NOMO-1 treated with dmso at 0.1 percent for 144 hours (cell line): Measurements from ENCODE around the gene PJVK.
"Not testable (repeated sequence)": the region's sequence is repeated elsewhere in the genome, so short reads cannot be mapped to it uniquely, and the experiment has no call there.

ENCODE experiments used
- DNase-seq: peaks from one replicate; lab custom pipeline; 2025; ENCODE audit not compliant: unreplicated experiment; lab: John Stamatoyannopoulos, UW

The PJVK gene, protein sequence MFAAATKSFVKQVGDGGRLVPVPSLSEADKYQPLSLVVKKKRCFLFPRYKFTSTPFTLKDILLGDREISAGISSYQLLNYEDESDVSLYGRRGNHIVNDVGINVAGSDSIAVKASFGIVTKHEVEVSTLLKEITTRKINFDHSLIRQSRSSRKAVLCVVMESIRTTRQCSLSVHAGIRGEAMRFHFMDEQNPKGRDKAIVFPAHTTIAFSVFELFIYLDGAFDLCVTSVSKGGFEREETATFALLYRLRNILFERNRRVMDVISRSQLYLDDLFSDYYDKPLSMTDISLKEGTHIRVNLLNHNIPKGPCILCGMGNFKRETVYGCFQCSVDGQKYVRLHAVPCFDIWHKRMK

DNA sequence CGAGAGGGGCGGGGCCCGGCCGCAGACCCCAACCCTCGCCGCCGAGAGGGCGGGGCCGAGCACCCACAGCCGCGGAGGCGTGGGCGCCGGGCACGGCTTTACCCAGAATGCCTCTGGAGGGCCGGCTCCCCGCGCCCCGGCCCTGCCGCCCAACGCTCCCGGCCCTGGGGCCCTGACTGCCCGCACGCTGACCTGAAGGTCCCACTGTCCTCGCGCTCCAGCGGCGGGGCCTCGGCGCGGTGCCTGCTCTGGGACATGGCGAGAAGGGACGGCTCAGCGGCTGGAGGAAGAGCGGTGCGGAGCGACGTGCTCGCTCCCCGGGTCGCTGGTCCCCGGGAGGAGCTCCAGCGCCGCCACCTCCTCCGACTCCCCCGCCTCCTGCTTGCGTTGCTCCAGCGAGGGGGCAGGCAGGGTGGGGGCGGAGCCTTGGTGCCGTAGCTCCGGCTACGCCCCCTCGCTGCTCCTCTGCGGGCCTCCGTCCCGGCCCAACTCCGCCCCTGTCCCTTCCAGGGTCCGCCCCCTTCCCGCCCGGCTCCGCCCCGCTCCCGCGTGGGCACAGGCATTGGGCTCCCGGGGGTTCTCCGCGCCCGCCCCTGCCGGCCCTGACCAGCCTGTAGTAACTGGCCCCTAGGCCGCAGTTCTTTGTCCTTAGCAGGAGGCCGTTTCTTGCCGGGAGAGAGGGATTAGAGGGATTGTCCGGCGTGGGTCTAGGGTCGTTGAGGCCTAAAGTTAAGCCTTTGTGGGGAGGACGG, at the start of gene PJVK, which contains the start of gene PRKRA:
TSS of gene PJVK (plus strand) at position 605 of the 752 bp plus-strand sequence. CDS start 2,032 bp downstream, outside the sequence.
TSS of gene PRKRA (minus strand) at position 402 of the 752 bp plus-strand sequence. CDS start at position 257, 145 bp downstream.
- DNase-seq = peak; percentile 91

DNA sequence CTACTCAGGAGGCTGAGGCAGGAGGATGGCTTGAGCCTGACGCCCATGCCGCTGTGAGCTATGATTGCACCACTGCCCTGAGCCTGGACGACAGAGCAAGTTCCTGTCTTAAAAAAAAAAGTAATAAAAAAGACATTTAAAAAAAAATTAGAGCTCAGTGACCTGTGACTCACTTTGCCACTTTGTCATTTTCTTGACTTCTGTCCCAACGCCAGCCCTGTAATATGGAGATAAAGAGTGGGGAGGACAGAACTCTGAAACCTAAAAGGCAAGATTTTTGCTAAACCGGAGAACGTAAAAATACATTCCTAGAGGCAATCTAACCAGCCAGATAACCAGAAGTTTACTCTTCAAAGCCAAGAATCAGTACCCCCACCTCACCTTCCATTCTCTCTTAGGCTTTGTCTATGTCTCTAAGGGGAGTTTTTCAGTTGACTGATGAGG, 49.2 kb upstream of the PJVK start:
- DNase-seq = no peak

GRCh38 chr2:178403671-178404306, 47.4 kb upstream of the PJVK start:
- DNase-seq = no peak

GRCh38 chr2:178404368-178404767, 46.8 kb upstream of the PJVK start:
- DNase-seq = no peak

DNA sequence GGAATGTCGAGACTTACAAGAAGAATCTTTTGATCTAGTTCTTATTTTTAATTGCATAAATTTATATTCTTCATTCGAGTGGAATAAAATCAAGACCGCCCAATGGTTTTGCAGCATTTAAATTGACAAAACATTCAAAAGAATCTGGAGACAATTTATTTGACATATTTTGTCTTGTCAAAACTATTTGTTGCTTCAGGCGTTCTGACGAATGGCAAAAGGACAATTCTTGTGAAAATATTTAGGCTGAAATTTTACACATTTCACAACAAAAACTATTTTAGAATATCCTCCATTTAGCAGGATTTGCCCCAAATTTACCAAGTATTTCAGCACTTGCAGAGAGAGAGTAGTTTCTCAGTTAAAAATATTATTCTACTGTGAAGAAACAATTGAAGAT, 41.9 kb upstream of the PJVK start:
- DNase-seq = no peak

DNA sequence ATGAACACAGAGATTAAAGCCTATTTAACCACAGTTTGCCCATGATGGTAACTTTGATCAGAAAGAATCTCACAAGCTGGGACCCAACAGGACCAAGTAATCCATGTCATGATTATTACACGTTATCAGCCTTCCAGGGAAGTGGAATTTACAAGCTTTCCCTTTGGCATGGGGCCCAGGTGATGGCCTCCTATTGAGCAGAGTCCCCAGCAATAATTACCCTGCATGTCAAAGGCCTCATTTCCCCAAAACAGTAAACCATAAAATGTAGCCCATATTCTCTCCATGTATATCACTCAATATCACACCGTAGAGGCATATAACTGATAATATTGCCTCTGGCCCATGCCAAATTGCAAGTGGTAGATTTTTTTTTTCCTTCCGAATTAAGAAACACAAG, 39.1 kb upstream of the PJVK start:
- no peak for DNase-seq

DNA sequence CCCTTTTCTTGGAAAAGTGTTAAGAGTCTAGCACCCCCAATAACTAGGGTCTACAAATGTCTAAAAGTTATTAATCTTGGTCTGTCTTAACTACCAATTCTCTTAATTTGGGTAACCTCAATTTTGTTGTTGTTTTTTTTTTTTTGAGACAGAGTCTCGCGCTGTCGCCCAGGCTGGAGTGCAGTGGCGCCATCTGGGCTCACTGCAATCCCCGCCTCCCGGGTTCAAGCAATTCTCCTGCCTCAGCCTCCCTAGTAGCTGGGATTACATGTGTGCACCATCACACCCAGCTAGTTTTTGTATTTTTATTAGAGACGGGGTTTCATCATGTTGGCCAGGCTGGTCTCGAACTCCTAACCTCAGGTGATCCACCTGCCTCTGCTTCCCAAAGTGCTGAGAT, 38.7 kb upstream of the PJVK start:
- not testable (repeated sequence) for DNase-seq

DNA sequence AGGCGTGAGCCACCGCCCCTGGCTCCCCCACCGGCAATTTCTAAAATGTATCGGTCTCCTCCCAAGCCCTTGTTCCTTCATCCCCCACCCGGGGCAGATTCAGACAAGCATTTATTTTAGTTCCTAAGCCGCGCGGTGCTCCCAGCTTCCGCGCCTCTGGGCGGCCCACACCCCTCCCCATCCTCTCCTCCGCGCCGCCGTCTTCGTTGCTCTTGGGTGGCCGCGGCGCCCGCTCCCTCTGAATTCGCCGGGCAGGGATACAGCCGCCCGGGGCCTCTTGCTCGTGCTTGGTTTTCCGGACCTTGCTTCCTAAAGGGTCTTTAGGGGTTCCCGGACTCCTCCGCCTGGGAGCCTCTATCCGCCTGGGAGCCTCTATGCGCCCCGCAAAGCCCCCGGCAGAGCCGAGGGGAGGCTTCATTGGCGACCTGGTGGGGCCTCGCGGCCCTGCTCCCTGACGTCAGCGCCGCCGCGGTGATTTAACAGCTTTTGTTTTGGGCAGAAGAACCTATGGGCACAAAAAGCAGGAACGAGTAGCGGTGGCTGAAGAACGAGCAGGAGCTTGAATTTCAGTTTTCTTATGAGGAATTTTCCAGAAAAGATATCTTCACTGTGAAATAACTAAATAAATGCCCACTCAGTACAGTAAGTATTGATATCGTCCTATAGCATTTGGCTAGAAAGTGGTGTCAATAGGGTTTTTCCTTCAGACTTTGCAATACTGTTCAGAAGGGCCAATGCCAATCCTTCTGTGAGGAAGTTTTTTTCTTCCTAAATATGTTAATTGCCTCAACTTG, 37.5 kb upstream of the PJVK start:
- DNase-seq = peak; percentile 83

DNA sequence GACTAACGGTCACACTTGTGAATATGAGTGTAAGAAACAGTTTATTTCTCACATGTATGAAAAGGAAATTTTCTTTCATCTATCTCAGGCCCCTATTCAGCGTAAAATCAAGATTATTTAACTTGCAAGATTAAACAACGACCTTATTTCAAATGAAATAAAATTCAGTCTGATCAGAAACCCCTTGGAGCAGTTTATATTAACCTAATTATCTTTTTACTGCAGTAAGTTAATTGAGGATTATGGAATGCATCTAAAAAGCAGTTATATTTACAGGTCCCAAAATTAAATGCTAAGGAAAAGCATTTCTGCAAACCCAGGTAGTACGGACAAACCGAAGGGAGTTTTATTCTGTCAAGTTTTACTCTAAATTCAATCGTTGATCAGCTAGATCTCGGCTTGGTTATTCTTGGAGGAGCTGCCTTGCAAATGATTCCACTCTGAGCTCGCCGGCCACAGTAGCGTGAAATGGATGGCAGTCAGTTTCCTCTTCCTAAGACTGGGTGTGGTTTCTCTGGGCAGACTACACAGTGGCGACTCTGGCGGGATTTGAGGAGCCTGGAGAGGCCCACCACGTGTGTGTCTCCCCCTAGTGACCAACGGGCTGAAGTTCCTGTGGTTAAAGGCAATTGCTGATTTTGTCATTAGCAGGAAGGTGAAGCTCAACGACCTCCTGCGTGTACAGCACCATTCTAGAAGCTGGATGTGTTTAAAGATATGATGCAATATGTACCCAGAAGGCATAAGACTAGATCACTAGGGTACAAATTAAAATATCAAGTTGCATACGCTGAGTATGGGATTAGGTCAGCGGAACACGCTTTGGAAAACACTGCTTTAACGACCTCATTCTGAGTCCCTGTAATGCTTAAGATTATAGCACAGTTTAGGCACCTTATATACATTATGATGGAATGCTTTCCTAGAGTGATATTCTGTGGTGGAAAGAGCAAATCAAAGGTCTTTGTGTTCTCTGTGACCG, 36.6 kb upstream of the PJVK start:
- DNase-seq = peak; percentile 97

- DNase-seq = no peak
Observed at GRCh38 chr2:178415979-178416378, 35.2 kb upstream of the PJVK start.

- DNase-seq = no peak
Observed at GRCh38 chr2:178417916-178418315, 33.3 kb upstream of the PJVK start.

GRCh38 chr2:178418426-178418825, 32.8 kb upstream of the PJVK start:
- DNase-seq = no peak

DNA sequence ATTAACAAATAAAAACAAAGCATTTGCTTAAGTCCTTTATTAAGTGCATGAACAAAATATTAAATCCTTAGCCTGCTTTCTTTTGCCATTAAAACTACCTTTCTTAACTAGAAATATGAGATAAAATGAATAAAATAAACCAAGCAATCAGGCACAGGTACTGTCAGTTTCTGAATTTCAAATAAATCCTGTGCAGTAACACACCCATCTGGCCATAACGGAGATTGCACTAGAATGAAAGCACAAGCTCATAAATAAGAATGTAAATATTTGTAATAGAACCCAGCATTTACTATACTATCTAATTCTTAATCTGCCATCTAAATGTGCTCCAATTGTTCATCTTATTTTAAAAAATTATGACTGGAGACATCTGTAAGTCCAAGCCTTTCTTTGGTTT, 32.1 kb upstream of the PJVK start:
- no peak for DNase-seq

GRCh38 chr2:178420463-178420999, 30.6 kb upstream of the PJVK start:
- DNase-seq = no peak

DNA sequence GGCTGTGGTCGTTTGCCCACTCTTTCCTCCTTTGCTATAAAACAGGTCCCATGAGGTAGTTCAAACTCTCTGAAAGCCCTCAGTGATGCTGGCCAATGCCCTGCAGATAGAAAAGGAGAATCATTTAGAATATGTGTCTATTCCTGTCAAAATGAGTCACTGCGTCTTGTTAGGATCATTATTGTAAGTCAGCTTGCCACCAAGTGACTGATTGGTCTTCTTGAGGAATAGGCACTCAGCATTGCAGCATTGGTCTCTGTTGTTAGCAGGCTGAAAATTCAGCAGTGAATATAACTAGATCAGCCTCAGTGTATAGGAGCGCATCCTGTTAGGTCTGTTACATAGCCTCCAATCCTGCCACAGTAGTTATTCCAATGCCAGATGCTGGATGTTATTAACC, 29.1 kb upstream of the PJVK start:
- no peak for DNase-seq

- not testable (repeated sequence) for DNase-seq
Observed at GRCh38 chr2:178423746-178424145, 27.4 kb upstream of the PJVK start.

GRCh38 chr2:178425255-178425827, 25.8 kb upstream of the PJVK start:
- no peak for DNase-seq

- no peak for DNase-seq
Observed at GRCh38 chr2:178426388-178426787, 24.8 kb upstream of the PJVK start.

- DNase-seq = no peak
Observed at GRCh38 chr2:178427458-178427857, 23.7 kb upstream of the PJVK start.
